Raji (cell line): ENCODE results near the gene NTM.

ENCODE experiments used
- POLR2A ChIP-seq: IDR thresholded peaks from 2 replicates; pipeline ENCODE4 v1.6.1; 2011; ENCODE audit warnings: low read depth, low read length, control low read depth; ENCODE audit not compliant: insufficient read depth

The NTM gene

GRCh38 chr11:131690362-131690761, 319.9 kb downstream of the NTM start:
- no peak for TF ChIP-seq POLR2A

- TF ChIP-seq POLR2A = no peak
These were observed 320.4 kb downstream of the NTM start for GRCh38 chr11:131690776-131691175.

GRCh38 chr11:131691181-131692041, 321.0 kb downstream of the NTM start:
- TF ChIP-seq POLR2A = no peak

GRCh38 chr11:131692151-131692550, 321.7 kb downstream of the NTM start:
- TF ChIP-seq POLR2A = no peak

GRCh38 chr11:131692961-131693360, 322.5 kb downstream of the NTM start:
- no peak for TF ChIP-seq POLR2A

- no peak for TF ChIP-seq POLR2A
These were observed 323.3 kb downstream of the NTM start for GRCh38 chr11:131693756-131694155.

- no peak for TF ChIP-seq POLR2A
These were observed 324.4 kb downstream of the NTM start for GRCh38 chr11:131694526-131695424.

- no peak for TF ChIP-seq POLR2A
These were observed 325.5 kb downstream of the NTM start for GRCh38 chr11:131695889-131696429.

- TF ChIP-seq POLR2A = no peak
These were observed 326.3 kb downstream of the NTM start for GRCh38 chr11:131696690-131697089.

- TF ChIP-seq POLR2A = no peak
These were observed 332.9 kb downstream of the NTM start for GRCh38 chr11:131703311-131703710.

GRCh38 chr11:131704682-131705081, 334.3 kb downstream of the NTM start:
- no peak for TF ChIP-seq POLR2A

GRCh38 chr11:131710511-131710910, 340.1 kb downstream of the NTM start:
- no peak for TF ChIP-seq POLR2A

- no peak for TF ChIP-seq POLR2A
These were observed 342.5 kb downstream of the NTM start for GRCh38 chr11:131712897-131713296.

- TF ChIP-seq POLR2A = no peak
These were observed 343.2 kb downstream of the NTM start for GRCh38 chr11:131713529-131714134.

GRCh38 chr11:131717616-131718015, 347.2 kb downstream of the NTM start:
- TF ChIP-seq POLR2A = no peak
